SK-N-SH (cell line): ENCODE results near the gene PIK3R1. TPM values are rescaled to one million over a fixed set of nuclear protein-coding genes. Genes with fewer than 3 reads are reported as not detected.

Source experiments
- CTCF ChIA-PET: fragments of 300-600, 350-600 bp; formaldehyde crosslinking; extraction: SDS; loops from one replicate; lab custom pipeline; 2021; lab: Yijun Ruan, JAX
- POLR2A ChIA-PET: fragments of 350-600 bp; sonication (Branson Sonifier 250); formaldehyde crosslinking; extraction: SDS; loops from one replicate; lab custom pipeline; 2020; ENCODE audit warnings: antibody characterized with exemption, inconsistent platforms; lab: Yijun Ruan, JAX
- DNase-seq: peaks from one replicate; pipeline ENCODE4 v3.0.0; 2012
- H2AFZ ChIP-seq: fragments of 200-600 bp; sonication (generic); 2 replicates; pipeline ENCODE4 v1.8.1; 2016; ENCODE audit warnings: antibody characterized with exemption, mild to moderate bottlenecking, low read depth
- H3F3A ChIP-seq: fragments of 200-600 bp; sonication (generic); replicated peaks from 2 replicates; pipeline ENCODE3; 2016; ENCODE audit warnings: antibody characterized with exemption, mild to moderate bottlenecking; ENCODE audit not compliant: insufficient read depth
- H3K27ac ChIP-seq, 2 experiments: fragments of 200-500 bp in 1 of 2; fragments of 200-600 bp in 1 of 2; sonication (Bioruptor generic) in 1 of 2; sonication (generic), shearing (Covaris generic) in 1 of 2; 2 replicates each; pipeline versions ENCODE4 v1.5.1 to v1.6.1; 2014 to 2016; ENCODE audit warnings: low read depth in 2 of 2, inconsistent platforms in 1 of 2, low read length in 1 of 2, mild to moderate bottlenecking in 1 of 2, mixed read lengths in 1 of 2
- H3K27me3 ChIP-seq: fragments of 200-600 bp; sonication (generic), shearing (Covaris generic); 2 replicates; pipeline ENCODE4 v1.6.1; 2016; ENCODE audit warnings: mixed run types; ENCODE audit not compliant: insufficient read depth
- H3K36me3 ChIP-seq, 2 experiments: fragments of 200-500 bp in 1 of 2; fragments of 200-600 bp in 1 of 2; sonication (Bioruptor generic) in 1 of 2; sonication (generic) in 1 of 2; replicated peaks in 1 of 2; 2 replicates each; pipeline versions ENCODE3 to v1.5.1; 2014 to 2016; ENCODE audit warnings: low read length in 1 of 2, mild to moderate bottlenecking in 1 of 2; ENCODE audit not compliant: insufficient read depth in 2 of 2, control insufficient read depth in 1 of 2
- H3K4me1 ChIP-seq, 2 experiments: fragments of 200-500 bp in 1 of 2; fragments of 200-600 bp in 1 of 2; sonication (Bioruptor generic) in 1 of 2; sonication (generic), shearing (Covaris generic) in 1 of 2; 2 replicates each; pipeline versions ENCODE4 v1.5.1 to v1.6.1; 2014 to 2016; ENCODE audit warnings: low read depth in 1 of 2, low read length in 1 of 2, mixed run types in 1 of 2; ENCODE audit not compliant: insufficient read depth in 2 of 2, control insufficient read depth in 1 of 2
- H3K4me2 ChIP-seq: fragments of 200-600 bp; sonication (generic), shearing (Covaris generic); 2 replicates; pipeline ENCODE4 v1.6.1; 2017; ENCODE audit warnings: mixed run types
- H3K4me3 ChIP-seq, 2 experiments: fragments of 200-500 bp in 1 of 2; fragments of 200-600 bp in 1 of 2; sonication (Bioruptor generic) in 1 of 2; sonication (generic), shearing (Covaris generic) in 1 of 2; 2 replicates each; pipeline versions ENCODE4 v1.5.1 to v1.8.1; 2014 to 2016; ENCODE audit warnings: low read depth in 2 of 2, inconsistent platforms in 1 of 2, low read length in 1 of 2, mild to moderate bottlenecking in 1 of 2, mixed read lengths in 1 of 2, moderate library complexity in 1 of 2
- H3K79me2 ChIP-seq: fragments of 200-600 bp; sonication (generic); 2 replicates; pipeline ENCODE4 v1.8.1; 2017; ENCODE audit warnings: mild to moderate bottlenecking; ENCODE audit not compliant: insufficient read depth
- H3K9ac ChIP-seq: fragments of 200-600 bp; sonication (generic); 2 replicates; pipeline ENCODE4 v1.6.1; 2017; ENCODE audit warnings: mixed run types
- H3K9me2 ChIP-seq: fragments of 200-600 bp; sonication (generic); 2 replicates; pipeline ENCODE4 v1.6.1; 2017; ENCODE audit warnings: mixed run types
- H3K9me3 ChIP-seq: fragments of 200-600 bp; sonication (generic); 2 replicates; pipeline ENCODE4 v1.6.1; 2017; ENCODE audit warnings: mixed run types, mild to moderate bottlenecking, moderate library complexity
- H4K20me1 ChIP-seq: fragments of 200-600 bp; sonication (generic); 2 replicates; pipeline ENCODE4 v1.6.1; 2017; ENCODE audit warnings: mild to moderate bottlenecking, mixed run types; ENCODE audit not compliant: insufficient read depth
- CHD2 ChIP-seq: fragments of 150-350 bp; IDR thresholded peaks from 2 replicates; pipeline ENCODE4 v1.6.1; 2018; ENCODE audit warnings: low read length; ENCODE audit not compliant: partially characterized antibody
- EP300 ChIP-seq, 2 experiments: IDR thresholded peaks; 2 replicates each; pipeline versions ENCODE4 v1.4.0 to v1.6.1; 2012; ENCODE audit warnings: borderline replicate concordance in 1 of 2, low read depth in 1 of 2, low read length in 1 of 2
- FOSL2 ChIP-seq: IDR thresholded peaks from 2 replicates; pipeline ENCODE4 v1.4.0; 2012; ENCODE audit warnings: low read depth, mild to moderate bottlenecking, moderate library complexity, borderline replicate concordance
- FOXM1 ChIP-seq: IDR thresholded peaks from 2 replicates; pipeline ENCODE4 v1.4.0; 2012; ENCODE audit warnings: low read depth, mild to moderate bottlenecking
- RAD21 ChIP-seq: IDR thresholded peaks from 2 replicates; pipeline ENCODE4 v1.6.1; 2012; ENCODE audit warnings: mild to moderate bottlenecking, low read length
- RCOR1 ChIP-seq: fragments of 150-350 bp; IDR thresholded peaks from 2 replicates; pipeline ENCODE4 v1.6.1; 2017; ENCODE audit warnings: antibody characterized with exemption, low read length
- SIN3A ChIP-seq: IDR thresholded peaks from 2 replicates; pipeline ENCODE4 v1.6.1; 2012; ENCODE audit warnings: low read depth, mild to moderate bottlenecking, low read length, moderate library complexity, borderline replicate concordance
- SMC3 ChIP-seq: IDR thresholded peaks from 2 replicates; pipeline ENCODE4 v1.6.1; 2012; ENCODE audit warnings: low read depth, low read length, improper control_type of control experiment
- TCF12 ChIP-seq: IDR thresholded peaks from 2 replicates; pipeline ENCODE4 v1.4.0; 2012
- YY1 ChIP-seq: IDR thresholded peaks from 2 replicates; pipeline ENCODE4 v1.4.0; 2012; ENCODE audit warnings: low read depth, mild to moderate bottlenecking
- WGBS: methylation state at CpG from one replicate; pipeline ENCODE4 v1.1.6; 2017; ENCODE audit warnings: low lambda C conversion rate; 5-methylcytosine and 5-hydroxymethylcytosine counted together
- polyA plus RNA-seq, 3 experiments: library from polyadenylated mRNA; depleted of rRNA; stranded (reverse); fragments of >200 nt; gene quantifications; 2 replicates each; pipeline ENCODE4 v1.2.3, GENCODE V29; 2012
- TF ChIP-seq, protein P1 (sequence below): fragments of 150-350 bp; IDR thresholded peaks from 2 replicates; pipeline ENCODE4 v1.6.1; 2017; ENCODE audit warnings: antibody characterized with exemption, low read length, low read depth, borderline replicate concordance
- TF ChIP-seq, protein P2 (sequence below): IDR thresholded peaks from 2 replicates; pipeline ENCODE4 v1.4.0; 2012; ENCODE audit warnings: low read depth, borderline replicate concordance
- TF ChIP-seq, protein P3 (sequence below): IDR thresholded peaks from 2 replicates; pipeline ENCODE4; 2012
- TF ChIP-seq, protein P4 (sequence below): IDR thresholded peaks from 2 replicates; pipeline ENCODE4 v1.4.0; 2012; ENCODE audit warnings: low read depth
- TF ChIP-seq, protein P5 (sequence below): fragments of 200-600 bp; sonication (generic); IDR thresholded peaks from 2 replicates; pipeline ENCODE4 v1.6.1; 2017; ENCODE audit warnings: antibody characterized with exemption, mild to moderate bottlenecking, moderate library complexity

Gene PIK3R1
- polyA plus RNA-seq, 1 of the 3 experiments (the other 2 are of a cell fraction), result 2.0 TPM

DNA sequence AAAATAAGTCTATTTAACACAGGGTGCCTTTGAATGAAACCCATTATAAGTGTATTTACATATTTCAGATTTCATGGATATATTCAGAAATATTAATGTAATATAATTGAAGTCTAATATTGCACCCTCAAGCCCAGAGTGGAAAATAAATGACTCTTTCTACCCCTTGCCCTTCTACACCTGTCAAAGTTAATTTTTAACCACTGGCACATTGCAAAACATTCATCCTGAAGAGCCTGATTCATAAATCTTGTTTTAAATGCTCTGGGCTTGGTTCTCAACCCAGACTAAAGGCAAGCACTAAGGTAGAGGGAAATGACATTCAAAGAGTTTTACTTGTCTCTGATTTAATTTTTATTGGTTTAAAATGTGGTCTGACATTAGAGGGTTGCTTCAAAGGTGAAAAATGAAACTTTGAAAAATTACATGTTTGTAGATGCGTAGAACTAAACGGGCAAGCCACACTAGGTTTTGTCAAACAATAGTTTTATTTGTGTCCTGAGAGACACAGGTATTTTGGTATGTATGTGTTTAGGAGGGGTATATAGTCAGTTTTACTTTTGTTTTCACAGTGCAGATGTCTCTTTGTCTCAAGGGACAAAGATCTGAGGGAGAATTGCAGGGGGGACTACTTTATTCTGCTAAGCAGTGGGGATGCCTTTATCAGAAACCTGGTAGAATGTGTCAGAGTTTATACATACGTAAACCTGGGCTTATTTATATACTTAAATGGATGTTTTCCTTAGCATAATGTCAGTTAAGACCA, 69.7 kb downstream of the PIK3R1 start:
- Histone ChIP-seq H3K9me2 (no peaks in the 10 kb centered on the region), H3K4me3 (no peak overlapping the region), H2AFZ (no peak overlapping the region), H3K4me1 (peaks cover 0 to 17% of the 10 kb centered on the region in 2 experiments; a peak in 3 of 4 replicates), H3K4me2 (no peak overlapping the region), H3K9me3 (no peaks in the 10 kb centered on the region), H3K36me3 (peaks cover 20 to 49% of the 10 kb centered on the region in 2 experiments), H4K20me1 (no peaks in the 10 kb centered on the region; the same call in 1 of the 2 replicates), H3K9ac (no peak overlapping the region), H3K27me3 (no peaks in the 10 kb centered on the region), H3K79me2 (no peaks in the 10 kb centered on the region), H3K27ac (peak overlapping the region; percentile 5 to 22; a peak in 2 of 4 replicates), H3F3A (peaks cover 12% of the 10 kb centered on the region)
- TF ChIP-seq EP300 (IDR thresholded peaks at IDR 0.05; ENCODE audit: borderline replicate concordance in 1 of 2, low read depth in 1 of 2, low read length in 1 of 2) (no peak), RCOR1 (no peak), FOSL2 (no peak), SIN3A (no peak), SMC3 (no peak)
- TF ChIP-seq, protein P1, sequence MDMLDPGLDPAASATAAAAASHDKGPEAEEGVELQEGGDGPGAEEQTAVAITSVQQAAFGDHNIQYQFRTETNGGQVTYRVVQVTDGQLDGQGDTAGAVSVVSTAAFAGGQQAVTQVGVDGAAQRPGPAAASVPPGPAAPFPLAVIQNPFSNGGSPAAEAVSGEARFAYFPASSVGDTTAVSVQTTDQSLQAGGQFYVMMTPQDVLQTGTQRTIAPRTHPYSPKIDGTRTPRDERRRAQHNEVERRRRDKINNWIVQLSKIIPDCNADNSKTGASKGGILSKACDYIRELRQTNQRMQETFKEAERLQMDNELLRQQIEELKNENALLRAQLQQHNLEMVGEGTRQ, result no peak
- TF ChIP-seq, protein P2, sequence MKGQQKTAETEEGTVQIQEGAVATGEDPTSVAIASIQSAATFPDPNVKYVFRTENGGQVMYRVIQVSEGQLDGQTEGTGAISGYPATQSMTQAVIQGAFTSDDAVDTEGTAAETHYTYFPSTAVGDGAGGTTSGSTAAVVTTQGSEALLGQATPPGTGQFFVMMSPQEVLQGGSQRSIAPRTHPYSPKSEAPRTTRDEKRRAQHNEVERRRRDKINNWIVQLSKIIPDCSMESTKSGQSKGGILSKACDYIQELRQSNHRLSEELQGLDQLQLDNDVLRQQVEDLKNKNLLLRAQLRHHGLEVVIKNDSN, result no peak
- TF ChIP-seq, protein P3, sequence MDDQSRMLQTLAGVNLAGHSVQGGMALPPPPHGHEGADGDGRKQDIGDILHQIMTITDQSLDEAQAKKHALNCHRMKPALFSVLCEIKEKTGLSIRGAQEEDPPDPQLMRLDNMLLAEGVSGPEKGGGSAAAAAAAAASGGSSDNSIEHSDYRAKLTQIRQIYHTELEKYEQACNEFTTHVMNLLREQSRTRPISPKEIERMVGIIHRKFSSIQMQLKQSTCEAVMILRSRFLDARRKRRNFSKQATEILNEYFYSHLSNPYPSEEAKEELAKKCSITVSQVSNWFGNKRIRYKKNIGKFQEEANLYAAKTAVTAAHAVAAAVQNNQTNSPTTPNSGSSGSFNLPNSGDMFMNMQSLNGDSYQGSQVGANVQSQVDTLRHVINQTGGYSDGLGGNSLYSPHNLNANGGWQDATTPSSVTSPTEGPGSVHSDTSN, result no peak
- ChIA-PET CTCF (interaction anchor here (0.6 to 3.8 kb wide), 36 partner anchors 9 to 1039 kb away, joined by 3 to 43 read pairs (median 7); no protein-coding TSS in a partner anchor), POLR2A (no interaction called here)
- DNase-seq, result no peak
- 87% methylated on average over 3 of the region's 3 CpGs for WGBS

DNA sequence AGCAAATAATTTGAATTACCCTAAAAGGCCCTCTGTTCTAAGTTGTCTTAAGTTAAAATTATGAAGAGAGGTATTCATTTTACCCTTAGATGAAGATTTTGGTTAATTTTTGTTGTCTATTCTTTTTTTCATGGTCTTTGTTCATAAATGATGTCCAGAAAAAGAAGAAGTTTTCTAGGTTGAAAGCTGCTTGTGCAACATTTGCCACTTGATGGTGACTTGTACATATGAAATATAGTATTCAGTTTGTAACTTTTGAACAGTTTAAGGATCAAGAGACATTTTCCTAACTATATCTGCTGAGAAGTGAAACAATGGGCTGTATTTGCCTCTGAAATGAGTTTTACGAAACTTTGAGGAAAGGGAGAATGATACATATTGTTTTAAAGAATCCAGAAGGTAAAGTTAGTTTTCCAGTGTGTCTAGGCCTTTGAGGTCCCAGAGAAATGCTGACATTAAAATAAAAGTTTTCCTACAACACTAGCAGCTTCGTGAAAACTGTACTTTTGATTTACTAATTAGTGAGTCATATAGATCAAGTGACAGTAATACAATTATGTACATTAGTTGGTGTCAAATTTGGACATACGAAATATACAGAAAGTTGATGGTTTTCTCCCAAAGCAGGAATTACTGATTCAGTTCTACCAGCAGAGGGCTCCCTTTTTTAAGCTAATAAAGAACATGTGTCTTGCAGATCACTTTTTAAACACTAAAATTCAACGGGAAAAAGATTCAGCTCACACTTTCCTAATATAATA, 70.5 kb downstream of the PIK3R1 start:
- Histone ChIP-seq H3K27me3 (no peaks in the 10 kb centered on the region), H3K9me3 (no peaks in the 10 kb centered on the region), H3K9ac (no peak overlapping the region), H3K36me3 (peaks cover 14 to 42% of the 10 kb centered on the region in 2 experiments), H3K9me2 (no peaks in the 10 kb centered on the region), H3K27ac (peak overlapping the region; percentile 5 to 97; a peak in 3 of 4 replicates), H3F3A (peaks cover 12% of the 10 kb centered on the region), H3K4me2 (no peak overlapping the region), H2AFZ (no peak overlapping the region), H4K20me1 (no peaks in the 10 kb centered on the region; the same call in 1 of the 2 replicates), H3K4me1 (peaks cover 0 to 17% of the 10 kb centered on the region in 2 experiments; a peak in 3 of 4 replicates), H3K4me3 (no peak overlapping the region; a peak in 1 of 4 replicates), H3K79me2 (no peaks in the 10 kb centered on the region)
- TF ChIP-seq TCF12 (peak; percentile 51), YY1 (no peak), RCOR1 (0 out of 2 replicates have a peak, but pooled peaks have one; percentile 10), FOSL2 (no peak), SMC3 (peak; percentile 72), RAD21 (peak; percentile 85), CHD2 (no peak), FOXM1 (no peak)
- TF ChIP-seq, protein P4, sequence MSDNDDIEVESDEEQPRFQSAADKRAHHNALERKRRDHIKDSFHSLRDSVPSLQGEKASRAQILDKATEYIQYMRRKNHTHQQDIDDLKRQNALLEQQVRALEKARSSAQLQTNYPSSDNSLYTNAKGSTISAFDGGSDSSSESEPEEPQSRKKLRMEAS, result no peak
- TF ChIP-seq, protein P5, sequence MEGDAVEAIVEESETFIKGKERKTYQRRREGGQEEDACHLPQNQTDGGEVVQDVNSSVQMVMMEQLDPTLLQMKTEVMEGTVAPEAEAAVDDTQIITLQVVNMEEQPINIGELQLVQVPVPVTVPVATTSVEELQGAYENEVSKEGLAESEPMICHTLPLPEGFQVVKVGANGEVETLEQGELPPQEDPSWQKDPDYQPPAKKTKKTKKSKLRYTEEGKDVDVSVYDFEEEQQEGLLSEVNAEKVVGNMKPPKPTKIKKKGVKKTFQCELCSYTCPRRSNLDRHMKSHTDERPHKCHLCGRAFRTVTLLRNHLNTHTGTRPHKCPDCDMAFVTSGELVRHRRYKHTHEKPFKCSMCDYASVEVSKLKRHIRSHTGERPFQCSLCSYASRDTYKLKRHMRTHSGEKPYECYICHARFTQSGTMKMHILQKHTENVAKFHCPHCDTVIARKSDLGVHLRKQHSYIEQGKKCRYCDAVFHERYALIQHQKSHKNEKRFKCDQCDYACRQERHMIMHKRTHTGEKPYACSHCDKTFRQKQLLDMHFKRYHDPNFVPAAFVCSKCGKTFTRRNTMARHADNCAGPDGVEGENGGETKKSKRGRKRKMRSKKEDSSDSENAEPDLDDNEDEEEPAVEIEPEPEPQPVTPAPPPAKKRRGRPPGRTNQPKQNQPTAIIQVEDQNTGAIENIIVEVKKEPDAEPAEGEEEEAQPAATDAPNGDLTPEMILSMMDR, result peak; percentile 87
- WGBS, result 22% methylated on average over 4 of the region's 4 CpGs
- CTCF ChIA-PET, result interaction anchor here (0.6 to 3.8 kb wide), 88 partner anchors 8 to 1125 kb away, joined by 3 to 43 read pairs (median 4); no protein-coding TSS in a partner anchor
- POLR2A ChIA-PET, result interaction anchor here (0.5 to 1.1 kb wide), 4 partner anchors 13 to 749 kb away, joined by 3 read pairs; no protein-coding TSS in a partner anchor
- peak; percentile 36 for DNase-seq
